ENCODE results near the gene SIRT4. TPM values are rescaled to one million over a fixed set of nuclear protein-coding genes. Genes with fewer than 3 reads are reported as not detected.

The SIRT4 gene
- total RNA-seq, 1 experiment from 2014 or later = 2.8 TPM

GRCh38 chr12:120257041-120257821, 44.9 kb upstream of the SIRT4 start:
- peak; percentile 67 for ATAC-seq
- no peak for DNase-seq (ENCODE audit: low spot score)
- ChIA-PET POLR2A (interaction anchor here (0.9 to 12.0 kb wide), 8 partner anchors 8 to 62 kb away, joined by 3 to 198 read pairs (median 6); partner anchors contain the start of genes PXN, RNU4-1, RNU4-2 and RPLP0), CTCF (interaction anchor here (0.5 to 22.1 kb wide), 10 partner anchors 8 to 238 kb away, joined by 3 to 717 read pairs (median 7); partner anchors contain the start of genes COX6A1, PXN, RNU4-2 and RPLP0)
- Mint-ChIP-seq H3K27me3 (ENCODE audit: low read depth) (no peaks in the 10 kb centered on the region), H3K27ac (peak overlapping the region; percentile 90), H3K4me1 (peaks cover 55% of the 10 kb centered on the region), H3K4me3 (no peak overlapping the region), H3K36me3 (peaks cover 4% of the 10 kb centered on the region), H3K9me3 (no peaks in the 10 kb centered on the region)
- TF ChIP-seq IRF2 (CRISPR knock-in tag; IDR thresholded peaks at IDR 0.05; ENCODE audit: borderline replicate concordance, low read depth) = no peak
- TF ChIP-seq ZNF423 (CRISPR knock-in tag; IDR thresholded peaks at IDR 0.05) = no peak
- TF ChIP-seq ATF6 (CRISPR knock-in tag; IDR thresholded peaks at IDR 0.05) = no peak
- no peak for TF ChIP-seq ZNF232 (CRISPR knock-in tag; IDR thresholded peaks at IDR 0.05)
- TF ChIP-seq RELA (CRISPR knock-in tag; IDR thresholded peaks at IDR 0.05; ENCODE audit: borderline replicate concordance) = no peak
- no peak for TF ChIP-seq NFE2L1 (CRISPR knock-in tag; IDR thresholded peaks at IDR 0.05)
- no peak for TF ChIP-seq NR1H2 (CRISPR knock-in tag; IDR thresholded peaks at IDR 0.05)

- H3K36me3 Mint-ChIP-seq = peaks cover 4% of the 10 kb centered on the region
- ChIA-PET POLR2A (interaction anchor here (0.9 to 12.0 kb wide), 3 partner anchors 19 to 57 kb away, joined by 5 to 198 read pairs (median 12); partner anchors contain the start of gene RPLP0), CTCF (interaction anchor here (1.4 to 22.1 kb wide), 4 partner anchors 16 to 44 kb away, joined by 6 to 717 read pairs (median 229); partner anchors contain the start of genes RNU4-2 and SIRT4)
- TF ChIP-seq PREB (CRISPR knock-in tag; IDR thresholded peaks at IDR 0.05; ENCODE audit: borderline replicate concordance) = no peak
- TF ChIP-seq ATF1 (CRISPR knock-in tag; IDR thresholded peaks at IDR 0.05) = no peak
- TF ChIP-seq NFATC4 (CRISPR knock-in tag; IDR thresholded peaks at IDR 0.05) = no peak
- TF ChIP-seq STAT6 (CRISPR knock-in tag; conservative IDR thresholded peaks at IDR 0.05; ENCODE audit: low read depth) = no peak
- no peak for TF ChIP-seq NFYB (CRISPR knock-in tag; conservative IDR thresholded peaks at IDR 0.05; ENCODE audit: low read depth)
- no peak for TF ChIP-seq MXD4 (CRISPR knock-in tag; IDR thresholded peaks at IDR 0.05; ENCODE audit: borderline replicate concordance)
- no peak for TF ChIP-seq CREB1 (CRISPR knock-in tag; IDR thresholded peaks at IDR 0.05)
- no peak for TF ChIP-seq ZNF416 (CRISPR knock-in tag; IDR thresholded peaks at IDR 0.05)
- no peak for TF ChIP-seq MYBL2 (CRISPR knock-in tag; IDR thresholded peaks at IDR 0.05)
- no peak for TF ChIP-seq USF1 (CRISPR knock-in tag; IDR thresholded peaks at IDR 0.05)
- TF ChIP-seq HMGA2 (CRISPR knock-in tag; IDR thresholded peaks at IDR 0.05) = no peak
- no peak for TF ChIP-seq FOXP1 (CRISPR knock-in tag; IDR thresholded peaks at IDR 0.05; ENCODE audit: borderline replicate concordance)
- TF ChIP-seq GTF2I (CRISPR knock-in tag; conservative IDR thresholded peaks at IDR 0.05) = no peak
- TF ChIP-seq TP53 (CRISPR knock-in tag; IDR thresholded peaks at IDR 0.05) = no peak
- H3K27me3 Mint-ChIP-seq (ENCODE audit: low read depth) = no peaks in the 10 kb centered on the region
- H3K4me3 Mint-ChIP-seq = no peak overlapping the region
- no peak for ATAC-seq
- H3K4me1 Mint-ChIP-seq = peaks cover 59% of the 10 kb centered on the region
- peak overlapping the region; percentile 59 for H3K27ac Mint-ChIP-seq
- no peak for DNase-seq (ENCODE audit: low spot score)
- H3K9me3 Mint-ChIP-seq = no peaks in the 10 kb centered on the region
Measured at GRCh38 chr12:120258323-120258896, 43.7 kb upstream of the SIRT4 start.
